Measurements from ENCODE around the gene ZNF385C. TPM values are rescaled to one million over a fixed set of nuclear protein-coding genes. Genes with fewer than 3 reads are reported as not detected.

Gene ZNF385C
- total RNA-seq, 1 experiment from 2014 or later = 2.8 TPM

GRCh38 chr17:42107124-42107523, 8.9 kb upstream of the ZNF385C start:
- H2BK12ac ChIP-seq (ENCODE audit: insufficient read length, low read depth, low read length) = no peak overlapping the region
- H3K23ac ChIP-seq (ENCODE audit: insufficient read length, low read depth, low read length) = no peak overlapping the region
- H3K9me3 Mint-ChIP-seq = no peaks in the 10 kb centered on the region
- peak overlapping the region; percentile 53 for H3K4me2 ChIP-seq (ENCODE audit: insufficient read depth, insufficient read length, low read length)
- H3K27ac Mint-ChIP-seq = peak overlapping the region in 1 of 3 experiments; percentile 97; a peak in 1 of 7 replicates
- no peak overlapping the region for H3K18ac ChIP-seq (ENCODE audit: insufficient read length, low read depth, low read length)
- no peak for TF ChIP-seq CTCF (conservative IDR thresholded peaks at IDR 0.05)
- H3K27me3 Mint-ChIP-seq (ENCODE audit: low read depth) = peaks cover 9% of the 10 kb centered on the region
- H2BK15ac ChIP-seq (ENCODE audit: low read depth, low read length) = no peak overlapping the region
- no peaks in the 10 kb centered on the region for H3K79me2 ChIP-seq (ENCODE audit: insufficient read depth, low read length)
- H2AK5ac ChIP-seq (ENCODE audit: insufficient read length, low read length) = no peak overlapping the region
- H4K5ac ChIP-seq (ENCODE audit: insufficient read length, low read depth, low read length) = no peak overlapping the region
- H3K36me3 Mint-ChIP-seq (ENCODE audit: insufficient read depth in 1 of 3, low read depth in 3 of 3) = no peaks in the 10 kb centered on the region
- no peak overlapping the region for H3K27ac ChIP-seq (ENCODE audit: insufficient read length, low read depth, low read length)
- no peaks in the 10 kb centered on the region for H3K27me3 ChIP-seq (ENCODE audit: insufficient read depth, low read length)
- no peaks in the 10 kb centered on the region for H3K23me2 ChIP-seq (ENCODE audit: insufficient read length, low read depth, low read length, poor library complexity, severe bottlenecking)
- no peak overlapping the region for H3T11ph ChIP-seq (ENCODE audit: low read length)
- no peak overlapping the region for H3K56ac ChIP-seq (ENCODE audit: insufficient read length, low read depth, low read length)
- no peak overlapping the region for H4K91ac ChIP-seq (ENCODE audit: insufficient read length, low read depth, low read length)
- no peak overlapping the region for H3K9ac ChIP-seq (ENCODE audit: extremely low read depth, insufficient read length, low read length)
- no peak overlapping the region for H3K4ac ChIP-seq (ENCODE audit: low read depth, low read length)
- no peaks in the 10 kb centered on the region for H3K9me3 ChIP-seq (ENCODE audit: control insufficient read depth, low read depth, low read length)
- no peak for DNase-seq
- H2BK5ac ChIP-seq (ENCODE audit: insufficient read length, low read length) = no peak overlapping the region
- no peaks in the 10 kb centered on the region for H3K79me1 ChIP-seq (ENCODE audit: insufficient read depth, low read depth, low read length, poor library complexity, severe bottlenecking)
- H3K14ac ChIP-seq (ENCODE audit: insufficient read depth, low read length) = no peak overlapping the region
- H3K4me1 Mint-ChIP-seq = peaks cover 23 to 26% of the 10 kb centered on the region in 2 experiments
- no peak overlapping the region for H4K8ac ChIP-seq (replicated peaks; ENCODE audit: insufficient read length, low read depth, low read length)
- no peak overlapping the region for H2BK120ac ChIP-seq (ENCODE audit: low read depth, low read length, poor library complexity, severe bottlenecking)
- peak overlapping the region; percentile 74 to 86 for H3K4me3 Mint-ChIP-seq
- no peak overlapping the region for H2AFZ ChIP-seq (ENCODE audit: low read length)
- H4K20me1 ChIP-seq (ENCODE audit: control insufficient read depth, insufficient read depth, insufficient read length) = no peaks in the 10 kb centered on the region
- H2BK20ac ChIP-seq (ENCODE audit: low read depth, low read length, poor library complexity, severe bottlenecking) = no peak overlapping the region
- no CpG with 5 or more reads among the region's 6 CpGs for WGBS (ENCODE audit: extremely low coverage, insufficient read length, low lambda C conversion rate)
- H3K4me1 ChIP-seq (ENCODE audit: insufficient read depth, low read length) = peaks cover 4% of the 10 kb centered on the region; the same call in 1 of the 2 replicates

All from H9 (cell line).